SK-N-MC (cell line): ENCODE measurements around the gene SOX5.

Source experiments
- EZH2 ChIP-seq: fragments of 200-600 bp; sonication (generic); IDR thresholded peaks from one replicate; pipeline ENCODE4 v1.6.1; 2017; ENCODE audit warnings: antibody characterized with exemption
- FOXP2 ChIP-seq: optimal IDR thresholded peaks from 2 replicates; pipeline ENCODE3; 2011; ENCODE audit warnings: mild to moderate bottlenecking, moderate library complexity; ENCODE audit not compliant: insufficient read depth; ENCODE audit errors: extremely low read length, control extremely low read depth
- POLR2AphosphoS5 ChIP-seq: IDR thresholded peaks from 2 replicates; pipeline ENCODE4 v1.6.1; 2012; ENCODE audit warnings: mild to moderate bottlenecking, low read depth, low read length, borderline replicate concordance

DNA sequence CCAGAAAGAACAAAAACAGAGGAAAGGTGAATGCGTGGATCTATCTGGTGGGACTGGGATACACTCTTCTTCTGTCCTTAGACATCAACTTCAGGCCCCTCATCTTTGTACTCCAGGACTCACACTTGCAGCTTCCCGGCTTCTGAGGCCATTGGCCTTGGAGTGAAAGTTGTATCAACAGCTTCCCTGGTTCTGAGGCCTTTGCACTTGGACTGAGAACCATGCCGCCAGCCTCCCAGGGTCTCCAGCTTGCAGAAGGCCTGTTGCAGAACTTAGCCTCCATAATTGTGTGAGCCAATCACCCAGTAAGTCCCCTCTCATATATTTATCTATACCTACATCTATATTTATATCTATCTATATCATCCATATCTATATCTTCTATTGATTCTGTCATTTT is 218.4 kb downstream of the SOX5 start:
- TF ChIP-seq EZH2 (no peak), POLR2AphosphoS5 (no peak), FOXP2 (no peak)
